Kidney epithelial cell (primary cell): ENCODE results near the gene NBAS. TPM values are rescaled to one million over a fixed set of nuclear protein-coding genes. Genes with fewer than 3 reads are reported as not detected.

Experiments used
- DNase-seq: peaks from one replicate; pipeline ENCODE4 v3.0.0-alpha.2; 2010; ENCODE audit warnings: low read depth
- H3K27me3 ChIP-seq: 2 replicates; pipeline ENCODE4 v1.6.0; 2011; ENCODE audit warnings: low read length; ENCODE audit not compliant: control insufficient read depth, insufficient read depth
- H3K36me3 ChIP-seq: 2 replicates; pipeline ENCODE4 v1.5.1; 2011; ENCODE audit warnings: low read length; ENCODE audit not compliant: control insufficient read depth, insufficient read depth
- H3K4me3 ChIP-seq: 2 replicates; pipeline ENCODE4 v1.5.1; 2011; ENCODE audit warnings: low read depth, mild to moderate bottlenecking, control low read depth, low read length
- CTCF ChIP-seq: IDR thresholded peaks from 2 replicates; pipeline ENCODE4 v1.5.1; 2011; ENCODE audit warnings: mild to moderate bottlenecking, moderate library complexity, low read length, control low read depth, inconsistent platforms; ENCODE audit not compliant: insufficient read depth, poor library complexity, severe bottlenecking
- total RNA-seq: library from RNA; depleted of rRNA; stranded (reverse); fragments of >200 nt; gene quantifications from 2 replicates; pipeline ENCODE4 v1.2.3, GENCODE V29; 2015

Gene NBAS
- total RNA-seq, 1 donor from 2014 or later: 67.0 TPM

DNA sequence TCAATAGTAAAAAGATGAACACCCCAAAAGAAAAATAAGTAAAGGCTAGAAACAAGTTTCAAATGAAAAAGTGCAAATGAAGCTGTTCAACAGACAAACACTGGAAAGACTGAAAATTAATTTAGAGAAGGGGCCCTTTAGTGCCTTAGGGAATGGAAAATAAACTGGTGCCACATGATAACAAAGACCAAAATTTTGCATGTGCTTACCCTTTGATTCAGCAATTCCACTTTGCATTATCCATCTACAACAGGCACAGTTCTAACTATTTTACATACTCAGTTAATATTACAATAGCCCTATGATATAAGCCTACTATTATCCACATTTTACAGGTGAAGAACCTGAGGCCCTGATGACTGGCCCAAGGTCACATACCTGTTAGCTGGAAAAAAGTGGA, 183.9 kb downstream of the NBAS start:
- H3K4me3 ChIP-seq: no peak overlapping the region
- TF ChIP-seq CTCF: no peak
- no peaks in the 10 kb centered on the region for H3K36me3 ChIP-seq
- H3K27me3 ChIP-seq: no peaks in the 10 kb centered on the region
- no peak for DNase-seq

GRCh38 chr2:15372019-15372418, 189.1 kb downstream of the NBAS start:
- no peak for DNase-seq
- no peaks in the 10 kb centered on the region for H3K36me3 ChIP-seq
- no peak overlapping the region for H3K4me3 ChIP-seq
- TF ChIP-seq CTCF: no peak
- no peaks in the 10 kb centered on the region for H3K27me3 ChIP-seq

GRCh38 chr2:15369129-15369528, 192.0 kb downstream of the NBAS start:
- DNase-seq: no peak
- TF ChIP-seq CTCF: no peak
- Histone ChIP-seq H3K27me3 (no peaks in the 10 kb centered on the region), H3K36me3 (no peaks in the 10 kb centered on the region), H3K4me3 (no peak overlapping the region)

DNA sequence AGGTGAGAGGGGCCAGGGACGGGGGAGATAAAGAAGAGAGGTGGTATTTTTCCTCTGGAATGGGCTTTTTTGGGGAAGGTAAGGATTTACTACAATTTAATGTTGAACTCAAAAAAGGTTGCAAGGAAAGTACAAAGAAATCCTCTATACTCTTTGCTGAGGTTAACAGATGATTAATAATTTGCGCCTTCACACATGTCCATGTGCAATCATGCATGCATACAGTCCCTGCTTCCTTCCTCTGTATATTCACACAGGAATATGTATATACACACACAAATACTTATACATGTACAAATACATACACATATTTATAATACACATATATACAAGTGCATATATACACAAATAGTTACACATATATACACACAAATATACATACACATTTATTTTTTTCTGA, 193.4 kb downstream of the NBAS start:
- no peak for DNase-seq
- Histone ChIP-seq H3K36me3 (no peaks in the 10 kb centered on the region), H3K27me3 (no peaks in the 10 kb centered on the region), H3K4me3 (no peak overlapping the region)
- no peak for TF ChIP-seq CTCF

DNA sequence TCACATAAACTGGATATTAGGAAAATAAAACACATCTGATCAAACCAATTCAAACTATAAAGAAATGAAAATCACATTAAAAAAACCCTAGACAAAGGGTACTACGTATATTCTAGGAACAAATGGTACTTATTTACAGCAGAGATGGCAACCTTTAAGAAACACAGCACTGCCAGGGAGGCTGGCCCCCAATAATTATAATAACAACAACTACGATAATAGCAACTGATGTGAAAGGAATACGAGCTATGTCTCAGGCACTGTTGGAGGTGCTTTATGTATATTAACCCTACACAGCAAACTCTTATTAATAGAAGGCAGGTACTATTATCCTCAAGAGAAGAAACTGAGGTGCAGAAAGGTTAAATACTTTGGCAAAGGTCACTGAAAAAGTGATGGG, 193.9 kb downstream of the NBAS start:
- Histone ChIP-seq H3K36me3 (no peaks in the 10 kb centered on the region), H3K27me3 (no peaks in the 10 kb centered on the region), H3K4me3 (no peak overlapping the region)
- no peak for TF ChIP-seq CTCF
- no peak for DNase-seq

DNA sequence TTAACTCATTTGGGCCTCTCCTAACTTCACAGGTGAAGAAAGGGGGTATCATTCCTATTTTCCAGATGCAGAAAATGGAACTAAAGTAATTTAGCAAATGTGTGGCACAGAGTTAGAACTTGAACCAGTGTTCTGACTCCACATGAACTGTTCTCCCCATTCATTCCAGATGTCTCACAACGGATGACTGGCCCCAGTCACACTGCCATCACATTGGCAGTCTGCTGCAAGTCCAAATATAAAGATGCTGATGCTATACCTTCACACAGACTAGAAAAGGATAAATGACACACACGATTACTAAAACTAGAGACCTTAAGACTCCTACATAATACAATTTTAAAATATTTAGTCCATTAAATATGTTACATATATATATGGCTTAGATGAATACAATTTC, 195.7 kb downstream of the NBAS start:
- no peak for TF ChIP-seq CTCF
- Histone ChIP-seq H3K27me3 (no peaks in the 10 kb centered on the region), H3K36me3 (no peaks in the 10 kb centered on the region), H3K4me3 (no peak overlapping the region)
- DNase-seq: no peak
